Stimulated activated CD8-positive, alpha-beta memory T cell treated with anti-CD3 and anti-CD28 coated beads, Interleukin-15, amount 100 ng/mL, for 24 hours (primary cell): ENCODE measurements around the gene MED27.

ENCODE experiments used
- DNase-seq: peaks from one replicate; pipeline ENCODE4 v3.0.0-alpha.2; 2020; ENCODE audit warnings: low read depth

The MED27 gene

GRCh38 chr9:131995382-131995781 lies 84.3 kb downstream of the MED27 start:
- no peak for DNase-seq

DNA sequence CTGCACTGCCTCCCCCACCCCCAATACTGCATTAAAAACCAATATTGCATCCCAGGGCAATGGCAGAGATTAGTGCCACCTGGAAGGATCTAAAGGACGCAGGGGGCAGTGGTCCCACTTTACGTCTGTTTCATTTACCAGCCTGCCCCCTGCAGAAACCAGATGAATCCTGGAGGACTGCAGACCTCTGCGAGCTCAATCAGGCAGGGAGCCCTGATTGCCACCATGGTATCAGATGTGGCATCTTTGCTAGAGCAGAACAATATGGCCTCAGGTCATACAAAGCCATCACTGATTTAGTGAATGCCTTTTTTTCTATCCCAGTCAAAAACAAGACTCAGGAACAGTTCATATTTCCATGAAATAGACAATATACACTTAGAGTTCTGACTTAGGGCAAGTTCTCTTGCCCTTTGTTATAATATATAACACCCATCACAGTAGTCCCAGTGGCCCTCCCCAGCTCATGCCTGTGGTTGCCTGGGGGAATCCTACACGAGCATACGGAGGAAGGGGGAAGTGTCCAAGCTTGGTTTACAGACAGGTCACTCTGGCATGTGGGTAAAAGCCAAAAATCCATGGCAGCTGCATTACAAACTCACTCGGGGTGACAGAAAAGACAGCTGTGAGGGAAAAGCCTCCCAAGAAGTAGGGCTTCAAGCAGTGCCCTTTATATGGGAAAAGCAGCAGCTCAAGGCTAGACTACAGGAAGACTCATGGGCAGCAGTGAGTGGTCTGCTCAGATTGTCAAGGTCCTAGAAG lies 85.1 kb downstream of the MED27 start:
- DNase-seq = no peak

DNA sequence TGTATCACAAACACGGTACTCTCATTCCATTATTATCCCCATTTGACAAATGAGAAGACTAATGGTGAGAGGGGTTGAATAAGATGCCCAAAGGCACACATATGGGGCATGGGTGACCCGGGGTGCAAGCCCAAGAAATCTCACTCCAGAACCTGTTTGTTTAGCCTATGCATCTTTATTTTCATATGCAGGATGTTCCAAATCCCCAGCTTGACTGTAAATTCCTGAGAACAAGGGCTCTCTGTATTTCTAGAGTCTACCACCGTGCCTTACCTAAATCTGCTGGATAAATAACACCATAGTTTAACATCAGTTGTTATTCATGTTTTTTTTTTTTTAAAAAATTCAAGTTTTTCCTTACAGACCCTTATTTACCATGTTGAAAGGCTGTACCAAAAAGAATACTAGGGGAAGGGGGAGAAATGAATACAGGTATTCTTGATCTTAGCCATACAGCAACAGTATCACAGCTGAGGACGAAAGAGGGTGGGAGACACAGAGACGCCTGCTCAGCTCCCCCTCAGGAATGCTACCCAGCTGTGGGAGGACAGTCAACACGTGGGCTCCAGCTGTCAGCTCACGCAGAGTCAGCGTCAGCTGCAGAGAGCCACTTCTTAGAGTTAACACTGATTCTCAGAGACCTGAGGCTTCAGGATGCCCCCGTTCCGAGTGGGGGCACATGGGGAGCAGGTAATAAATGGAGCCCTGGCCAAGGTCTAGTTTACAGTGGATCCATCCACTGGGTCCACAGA lies 86.6 kb downstream of the MED27 start:
- DNase-seq = no peak

GRCh38 chr9:131987232-131987631 lies 92.4 kb downstream of the MED27 start:
- no peak for DNase-seq

DNA sequence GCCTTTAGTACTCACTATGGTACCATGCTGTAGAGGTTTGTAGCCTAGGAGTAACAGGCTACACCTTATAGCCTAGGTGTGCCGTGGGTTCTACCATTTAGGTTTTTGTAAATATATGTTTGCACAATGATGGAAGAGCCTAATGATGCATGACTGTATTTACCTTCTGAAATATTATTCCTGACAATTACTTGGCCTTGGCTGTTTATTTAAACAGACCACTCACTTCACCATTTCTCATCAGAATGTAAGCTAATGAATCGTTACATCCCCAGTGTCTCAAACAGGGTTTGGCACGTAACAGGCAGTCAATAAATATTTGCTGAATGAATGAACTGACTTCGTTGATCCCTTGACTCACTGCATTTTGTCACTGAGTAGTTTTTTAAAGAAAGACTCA lies 93.1 kb downstream of the MED27 start:
- DNase-seq = no peak

- no peak for DNase-seq
These were observed 93.6 kb downstream of the MED27 start for GRCh38 chr9:131986089-131986488.

DNA sequence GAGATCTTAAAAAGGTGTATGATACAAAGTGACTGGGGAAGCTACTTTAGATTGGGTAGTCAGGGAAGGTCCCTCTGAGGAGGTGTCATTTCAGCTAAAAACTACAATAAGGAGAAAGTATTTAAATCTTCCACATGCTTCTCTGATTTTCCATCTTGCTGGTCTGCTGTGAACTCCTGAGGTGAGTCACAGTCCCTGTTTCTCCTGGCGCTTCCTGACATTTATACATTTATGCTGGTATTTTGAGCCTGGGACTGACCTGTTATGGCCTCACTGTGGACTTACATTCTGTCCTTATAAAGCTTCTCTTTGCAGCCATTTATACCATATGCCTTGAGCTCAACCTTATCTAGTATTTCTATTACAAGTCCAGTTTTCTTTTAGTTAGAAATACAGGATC lies 95.1 kb downstream of the MED27 start:
- DNase-seq = no peak

- DNase-seq = no peak
These were observed 96.9 kb downstream of the MED27 start for GRCh38 chr9:131982671-131983239.

GRCh38 chr9:131982102-131982501 lies 97.6 kb downstream of the MED27 start:
- DNase-seq = no peak

DNA sequence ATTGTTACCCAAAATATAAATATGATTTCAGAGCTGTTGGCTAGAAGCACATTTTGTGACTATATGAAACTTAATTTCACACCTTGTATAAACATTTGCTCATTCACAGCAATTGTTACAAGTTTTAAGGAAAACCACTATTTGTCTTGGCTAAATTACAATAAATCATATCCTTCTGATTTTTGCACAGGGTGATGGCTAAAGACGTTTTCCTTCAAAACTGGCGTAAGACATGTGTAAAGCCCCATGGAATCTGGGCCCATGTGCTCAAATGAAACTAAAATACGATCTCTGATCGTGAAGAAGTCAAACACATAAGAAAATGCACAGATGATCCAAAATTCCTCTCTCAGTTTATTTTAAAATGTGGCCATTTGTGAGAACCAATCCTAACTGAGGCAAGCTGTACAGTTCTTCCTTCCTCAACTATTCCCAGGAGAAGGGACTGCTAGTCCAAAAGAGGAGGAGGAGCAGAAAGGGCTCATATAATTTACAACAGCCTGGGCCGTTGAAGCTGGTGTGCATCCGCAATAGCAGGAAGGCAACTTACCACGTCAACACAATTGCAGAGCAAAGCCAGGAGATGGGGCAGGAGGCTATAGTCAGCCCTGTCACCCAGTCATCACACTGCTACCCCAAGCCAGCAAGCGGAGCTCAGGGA lies 98.4 kb downstream of the MED27 start:
- no peak for DNase-seq

DNA sequence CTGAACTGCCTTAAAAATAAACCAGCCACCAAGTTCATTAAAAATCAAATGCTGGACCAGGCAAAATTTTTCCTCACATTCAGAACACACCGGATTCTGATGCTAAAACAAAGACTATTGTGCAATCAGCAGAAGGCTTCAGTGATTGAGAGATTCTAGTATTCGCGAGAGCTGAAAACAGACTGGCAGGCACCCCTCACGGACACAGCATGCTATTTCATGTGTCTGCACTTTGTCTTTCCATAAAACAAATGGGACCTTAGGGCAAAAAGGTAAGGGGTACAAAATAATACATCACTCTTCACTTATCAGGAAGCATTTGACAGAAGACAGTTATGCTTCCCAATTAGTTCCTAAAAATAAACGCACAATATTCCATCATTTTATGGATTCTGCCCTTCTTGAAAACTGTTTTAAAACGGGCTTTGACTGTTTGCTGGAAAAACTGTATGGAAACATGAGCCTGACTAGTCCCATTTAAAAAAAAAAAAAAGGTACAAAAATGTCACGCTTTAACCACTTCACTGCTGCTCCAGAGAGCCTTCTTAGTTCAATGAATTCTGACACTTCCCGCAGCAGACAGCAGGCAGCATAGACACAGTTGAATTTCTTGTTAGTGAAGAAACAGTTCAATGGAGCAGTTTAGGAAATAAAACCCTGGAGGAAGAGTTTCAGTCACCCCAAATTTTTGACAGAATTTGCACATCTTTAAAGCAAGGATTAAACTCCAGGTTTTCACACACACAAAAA lies 99.2 kb downstream of the MED27 start:
- no peak for DNase-seq

DNA sequence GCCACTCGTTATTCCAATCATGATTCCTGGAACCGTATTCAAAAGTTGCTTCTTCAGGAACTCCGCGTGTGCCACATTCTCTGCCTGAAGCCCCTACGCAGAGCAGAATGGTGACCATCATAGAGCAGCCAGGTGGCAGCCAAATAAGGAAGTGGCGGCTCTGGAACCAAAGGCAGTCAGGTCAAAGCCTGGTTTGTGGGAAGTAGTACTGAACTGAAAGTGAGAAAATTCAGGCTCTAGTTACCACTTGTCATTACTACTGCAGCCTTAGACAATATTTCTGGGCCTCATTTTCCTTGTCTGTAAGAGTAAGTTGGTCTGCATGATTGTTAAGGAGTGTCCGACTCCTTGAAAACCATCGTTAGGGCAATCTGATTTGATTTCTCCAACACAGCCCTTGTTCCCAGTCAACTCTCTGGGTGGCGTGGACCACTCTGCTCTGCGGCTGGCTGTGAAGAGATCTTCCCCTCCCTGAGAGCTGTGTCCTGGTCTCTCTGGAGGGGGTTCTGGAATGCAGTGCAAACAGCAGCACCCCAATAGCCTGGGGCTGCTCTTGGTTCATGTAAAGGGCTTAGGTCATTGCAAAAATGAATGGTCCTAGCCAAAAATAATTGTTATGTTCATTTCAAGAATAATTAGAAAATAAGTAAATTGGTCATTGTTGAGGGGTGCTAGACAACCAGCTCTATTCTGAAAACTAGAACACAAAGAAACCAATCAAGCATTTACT lies 102.4 kb downstream of the MED27 start:
- no peak for DNase-seq

DNA sequence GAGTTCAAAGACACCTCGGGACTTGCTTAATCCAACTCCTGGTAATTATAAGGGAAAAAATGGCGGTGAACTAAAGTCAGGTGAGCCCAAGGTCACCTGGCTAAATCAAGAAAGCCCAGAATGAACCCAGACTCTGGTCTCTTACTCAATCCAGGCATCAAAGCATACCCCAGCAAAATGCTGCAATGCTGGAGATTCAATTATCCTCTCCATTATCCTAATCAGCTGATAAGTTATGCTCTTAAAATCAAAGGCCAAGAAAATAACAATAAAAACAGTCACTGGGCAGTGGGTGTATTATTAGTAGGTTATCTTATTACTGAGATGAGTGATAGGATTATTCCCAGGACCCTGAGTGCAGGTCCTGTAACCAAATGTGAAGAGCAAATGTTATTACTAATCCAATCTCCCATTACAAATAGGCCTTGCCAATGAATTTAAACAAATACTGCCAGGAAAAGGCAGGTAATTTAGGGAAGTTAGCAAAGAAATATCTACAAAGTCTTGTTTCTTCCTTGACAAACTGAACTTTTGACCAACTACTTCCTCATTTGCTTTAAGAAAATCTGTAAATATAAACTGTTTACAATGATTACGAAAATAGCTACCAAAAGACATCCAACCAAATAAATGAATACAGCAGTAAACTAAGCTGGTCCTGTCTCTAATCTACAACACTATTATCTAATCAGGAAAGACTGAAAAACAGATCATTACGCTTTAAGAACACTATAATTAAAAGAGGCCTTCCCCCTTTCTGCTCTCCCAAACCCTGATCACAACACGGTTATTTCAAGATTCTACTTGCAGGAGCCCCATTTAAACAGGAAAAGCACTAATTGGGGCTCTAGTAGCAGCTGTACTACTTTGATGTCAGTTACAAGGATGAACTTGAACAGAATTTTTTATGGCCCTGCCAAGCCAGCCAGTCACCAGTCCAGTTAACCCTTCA lies 103.2 kb downstream of the MED27 start:
- no peak for DNase-seq

DNA sequence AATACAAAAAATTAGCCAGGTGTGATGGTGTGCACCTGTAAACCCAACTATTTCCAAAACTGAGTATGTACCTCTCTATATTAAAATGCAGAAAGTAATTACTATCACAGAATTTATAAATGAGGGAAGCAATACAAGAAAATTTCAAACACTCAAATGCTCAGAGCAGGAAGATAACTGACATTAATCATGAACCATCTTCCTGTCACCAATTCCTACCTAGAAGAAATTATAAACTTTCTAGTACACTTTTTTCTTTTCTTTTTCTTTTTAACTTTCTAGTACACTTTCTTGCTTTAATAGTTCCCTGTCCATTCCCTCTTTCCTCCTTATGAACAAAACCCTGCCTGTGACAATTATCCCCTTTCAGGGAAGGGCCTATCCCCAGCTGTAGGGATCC lies 106.8 kb downstream of the MED27 start:
- DNase-seq = no peak

- DNase-seq = no peak
These were observed 108.1 kb downstream of the MED27 start for GRCh38 chr9:131971482-131972074.

- DNase-seq = no peak
These were observed 110.1 kb downstream of the MED27 start for GRCh38 chr9:131969469-131969989.

DNA sequence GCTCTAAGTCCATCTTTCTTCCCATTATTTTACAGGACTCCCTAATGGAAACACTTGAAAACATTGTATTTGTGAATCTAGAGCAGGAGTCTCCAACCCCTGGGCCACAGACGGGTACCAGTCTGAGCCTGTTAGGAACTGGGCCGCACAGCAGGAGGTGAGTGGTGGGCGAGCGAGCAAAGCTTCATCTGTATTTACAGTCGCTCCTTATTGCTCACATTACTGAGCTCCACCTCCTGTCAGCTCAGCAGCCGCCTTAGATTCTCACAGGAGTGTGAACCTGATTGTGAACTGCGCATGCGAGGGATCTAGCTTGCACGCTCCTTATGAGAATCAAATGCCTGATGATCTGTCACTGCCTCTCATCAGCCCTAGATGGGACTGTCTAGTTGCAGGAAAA lies 111.0 kb downstream of the MED27 start:
- no peak for DNase-seq

DNA sequence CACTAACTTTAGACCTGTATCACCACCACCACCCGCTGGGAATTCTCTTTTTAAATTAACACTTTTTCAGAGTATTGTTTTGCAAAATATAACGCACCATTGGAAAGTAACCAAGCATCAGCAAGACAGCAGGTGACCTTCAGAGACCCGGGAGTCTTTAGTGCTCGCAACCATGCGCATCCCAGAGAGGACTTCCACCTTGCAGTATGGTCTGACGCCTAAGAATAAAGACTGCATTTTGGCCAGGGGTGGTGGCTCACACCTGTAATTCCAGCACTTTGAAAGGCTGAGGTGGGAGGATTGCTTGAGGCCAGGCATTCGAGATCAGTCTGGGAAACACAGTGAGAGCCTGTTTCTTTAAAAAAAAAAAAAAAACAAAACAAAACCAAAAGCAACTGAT lies 113.8 kb downstream of the MED27 start:
- no peak for DNase-seq

DNA sequence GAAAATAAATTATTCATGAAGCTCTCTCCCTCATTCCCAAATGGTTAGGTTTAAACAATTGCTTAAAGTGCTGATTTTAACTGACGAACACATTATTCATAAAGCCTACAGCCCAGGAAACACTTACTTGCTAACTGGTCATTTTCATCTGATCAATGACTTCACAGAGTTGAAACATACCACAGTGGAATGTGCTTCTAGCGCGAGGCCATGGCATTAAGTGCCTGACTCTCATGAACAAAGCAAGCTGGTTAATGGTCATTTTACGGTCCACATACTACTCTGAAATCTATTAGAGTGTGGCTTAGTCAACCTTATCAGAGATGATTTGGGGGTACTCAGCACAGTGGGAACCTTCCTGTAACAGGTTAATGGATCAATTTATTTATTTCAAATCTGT lies 114.6 kb downstream of the MED27 start:
- no peak for DNase-seq
